Tongue (tissue), 2 donors: ENCODE measurements around the gene ATP11A. TPM values are rescaled to one million over a fixed set of nuclear protein-coding genes. Genes with fewer than 3 reads are reported as not detected.

Source experiments
- DNase-seq: peaks from one replicate; pipeline ENCODE4 v3.0.0-alpha.2; 2015
- total RNA-seq: library from RNA; depleted of rRNA; stranded (reverse); fragments of >200 nt; gene quantifications from one replicate; pipeline ENCODE4 v1.2.3, GENCODE V29; 2014

ATP11A gene
- total RNA-seq, 1 donor from 2014 or later: 38.0 TPM

GRCh38 chr13:112894673-112895481, 205.0 kb downstream of the ATP11A start:
- no peak for DNase-seq

GRCh38 chr13:112895521-112896465, 206.0 kb downstream of the ATP11A start:
- no peak for DNase-seq

GRCh38 chr13:112896736-112897602, 207.1 kb downstream of the ATP11A start:
- DNase-seq: no peak

- no peak for DNase-seq
Measured at GRCh38 chr13:112897603-112897955, 207.7 kb downstream of the ATP11A start.

- no peak for DNase-seq
Measured at GRCh38 chr13:112897956-112898620, 208.2 kb downstream of the ATP11A start.

- DNase-seq: no peak
Measured at GRCh38 chr13:112898621-112899280, 208.9 kb downstream of the ATP11A start.

- no peak for DNase-seq
Measured at GRCh38 chr13:112899281-112900225, 209.7 kb downstream of the ATP11A start.

- no peak for DNase-seq
Measured at GRCh38 chr13:112900226-112900600, 210.4 kb downstream of the ATP11A start.

GRCh38 chr13:112900691-112901091, 210.9 kb downstream of the ATP11A start:
- no peak for DNase-seq

- DNase-seq: peak; percentile 59
Measured at GRCh38 chr13:112902101-112902651, 212.3 kb downstream of the ATP11A start.

- no peak for DNase-seq
Measured at GRCh38 chr13:112902669-112903068, 212.8 kb downstream of the ATP11A start.

GRCh38 chr13:112903071-112903577, 213.3 kb downstream of the ATP11A start:
- DNase-seq: no peak

- no peak for DNase-seq
Measured at GRCh38 chr13:112903606-112904195, 213.9 kb downstream of the ATP11A start.

- DNase-seq: no peak
Measured at GRCh38 chr13:112904436-112904960, 214.7 kb downstream of the ATP11A start.

GRCh38 chr13:112905086-112905485, 215.2 kb downstream of the ATP11A start:
- DNase-seq: no peak

- no peak for DNase-seq
Measured at GRCh38 chr13:112905619-112905989, 215.8 kb downstream of the ATP11A start.

- DNase-seq: no peak
Measured at GRCh38 chr13:112905990-112906641, 216.3 kb downstream of the ATP11A start.

GRCh38 chr13:112907286-112907685, 217.4 kb downstream of the ATP11A start:
- DNase-seq: no peak
